Measurements from ENCODE around the gene STBD1.

- TF ChIP-seq, protein P1, sequence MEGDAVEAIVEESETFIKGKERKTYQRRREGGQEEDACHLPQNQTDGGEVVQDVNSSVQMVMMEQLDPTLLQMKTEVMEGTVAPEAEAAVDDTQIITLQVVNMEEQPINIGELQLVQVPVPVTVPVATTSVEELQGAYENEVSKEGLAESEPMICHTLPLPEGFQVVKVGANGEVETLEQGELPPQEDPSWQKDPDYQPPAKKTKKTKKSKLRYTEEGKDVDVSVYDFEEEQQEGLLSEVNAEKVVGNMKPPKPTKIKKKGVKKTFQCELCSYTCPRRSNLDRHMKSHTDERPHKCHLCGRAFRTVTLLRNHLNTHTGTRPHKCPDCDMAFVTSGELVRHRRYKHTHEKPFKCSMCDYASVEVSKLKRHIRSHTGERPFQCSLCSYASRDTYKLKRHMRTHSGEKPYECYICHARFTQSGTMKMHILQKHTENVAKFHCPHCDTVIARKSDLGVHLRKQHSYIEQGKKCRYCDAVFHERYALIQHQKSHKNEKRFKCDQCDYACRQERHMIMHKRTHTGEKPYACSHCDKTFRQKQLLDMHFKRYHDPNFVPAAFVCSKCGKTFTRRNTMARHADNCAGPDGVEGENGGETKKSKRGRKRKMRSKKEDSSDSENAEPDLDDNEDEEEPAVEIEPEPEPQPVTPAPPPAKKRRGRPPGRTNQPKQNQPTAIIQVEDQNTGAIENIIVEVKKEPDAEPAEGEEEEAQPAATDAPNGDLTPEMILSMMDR (conservative IDR thresholded peaks at IDR 0.05; ENCODE audit: low read depth, low read length) = no peak
- TF ChIP-seq EZH2 (IDR thresholded peaks at IDR 0.05; ENCODE audit: low read length, unreplicated experiment) = no peak
Observed at GRCh38 chr4:76354517-76355473, 48.3 kb downstream of the STBD1 start.

All from PC-3 (cell line).